ENCODE results near the gene TTC1. TPM values are rescaled to one million over a fixed set of nuclear protein-coding genes. Genes with fewer than 3 reads are reported as not detected.
"Not testable (repeated sequence)": the region's sequence is repeated elsewhere in the genome, so short reads cannot be mapped to it uniquely, and the experiment has no call there.

Gene TTC1
- 56.7 and 74.8 TPM in 2 replicates for total RNA-seq

GRCh38 chr5:160008877-160009590 lies at the start of gene TTC1:
TSS of gene TTC1 (plus strand) at chr5:160009139. CDS start at chr5:160010529, 1,390 bp downstream.
- peak; percentile 100 for DNase-seq

DNA sequence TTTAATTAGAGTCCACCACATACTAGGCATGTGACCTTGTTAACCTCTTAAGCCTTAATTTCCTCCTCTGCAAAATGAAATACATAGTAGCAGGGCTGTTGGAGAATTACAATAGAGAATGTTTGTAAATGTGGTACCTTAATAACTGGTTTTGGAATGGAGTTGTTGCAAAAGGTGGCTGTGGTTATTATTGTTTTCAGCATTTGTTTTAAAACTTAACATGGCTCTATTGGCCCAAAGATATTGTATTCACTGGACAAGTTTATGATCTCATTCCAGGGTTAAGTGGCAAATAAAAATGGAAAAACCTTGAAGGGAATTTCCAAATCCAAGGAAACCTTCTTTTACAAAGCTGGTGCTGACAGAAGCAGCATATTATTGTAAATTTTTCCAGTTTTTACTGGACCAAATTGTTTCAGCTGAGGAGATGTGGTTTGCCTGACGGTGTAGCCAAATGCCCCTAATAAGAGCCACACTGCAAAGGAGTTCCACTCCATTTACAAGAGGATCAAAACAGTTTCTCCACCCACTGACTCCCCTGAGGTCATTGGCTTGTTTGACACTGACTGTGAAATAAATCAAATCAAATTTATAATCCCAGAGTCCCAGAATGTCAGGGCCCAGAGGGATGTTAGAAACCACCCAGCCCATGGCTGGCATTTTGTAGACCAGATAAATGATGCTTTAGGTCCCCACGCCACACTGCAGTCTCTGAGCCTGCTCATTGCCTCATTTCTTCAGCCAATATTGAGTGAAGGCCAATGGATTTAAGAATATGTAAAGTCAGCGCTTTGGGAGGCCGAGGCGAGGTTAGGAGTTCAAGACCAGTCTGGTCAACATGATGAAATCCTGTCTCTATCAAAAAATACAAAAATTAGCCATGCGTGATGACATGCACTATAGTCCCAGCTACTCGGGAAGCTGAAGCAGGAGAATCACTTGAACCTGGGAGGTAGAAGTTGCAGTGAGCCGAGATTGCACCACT lies 47.5 kb upstream of the TTC1 start:
- DNase-seq: no peak

- no peak for DNase-seq
Observed at GRCh38 chr5:159962214-159962613, 46.7 kb upstream of the TTC1 start.

DNA sequence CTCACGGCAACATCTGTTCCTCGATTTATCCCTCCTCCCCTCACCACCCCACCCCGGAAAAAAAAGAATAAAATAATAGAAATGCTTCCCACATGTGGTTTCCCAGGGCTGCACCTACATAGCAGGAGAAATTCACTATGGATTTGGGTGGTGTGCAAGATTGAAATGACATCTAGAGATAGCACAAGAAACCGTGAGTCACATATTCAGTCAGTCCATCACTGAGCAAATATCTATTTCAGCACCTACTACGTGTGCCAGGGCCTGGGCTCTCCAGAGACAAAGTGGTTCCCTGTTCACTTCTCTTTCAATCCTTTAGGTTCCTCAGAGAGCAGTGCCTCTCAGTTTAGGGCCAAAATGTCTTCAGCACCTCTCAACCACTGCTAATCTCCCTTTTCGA lies 45.0 kb upstream of the TTC1 start:
- DNase-seq: no peak

DNA sequence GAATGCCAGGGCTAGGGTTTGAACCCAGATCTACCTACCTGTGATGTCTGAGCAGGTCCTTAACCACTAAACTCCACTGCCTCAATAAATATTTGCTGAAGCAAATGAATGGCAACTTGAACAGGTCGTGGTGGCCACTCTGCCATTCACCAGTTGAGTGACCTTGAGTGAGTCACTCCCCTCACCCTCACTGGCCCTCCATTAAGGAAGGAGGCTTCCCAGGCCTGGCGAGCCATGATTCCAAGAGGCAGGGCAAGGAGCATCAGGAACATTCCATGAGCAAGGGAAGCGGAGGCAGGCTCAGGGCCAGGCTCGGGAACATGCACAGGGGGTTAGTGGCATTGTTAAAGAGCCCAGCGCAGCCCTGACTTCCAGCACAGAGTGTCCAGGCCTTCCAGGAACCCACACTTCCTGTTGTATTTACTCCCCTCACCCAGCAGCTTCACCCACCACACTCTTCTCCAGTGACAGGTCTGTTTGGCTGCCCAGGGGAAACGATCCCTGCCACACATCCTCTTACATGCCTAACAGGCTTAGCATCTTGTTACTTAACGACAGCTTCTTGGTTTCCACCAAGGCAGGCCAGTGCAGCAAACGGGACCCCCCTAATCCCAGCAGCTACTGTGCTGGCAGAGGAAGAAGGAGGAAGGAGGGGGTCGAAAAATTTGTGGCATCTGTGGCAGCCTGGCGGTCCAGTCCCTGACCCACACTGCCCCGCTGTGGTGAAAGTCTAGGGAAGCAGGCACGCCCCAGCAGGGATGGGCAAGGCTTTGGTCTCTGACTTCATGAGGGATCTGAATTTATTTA lies 43.7 kb upstream of the TTC1 start:
- DNase-seq: peak; percentile 60

DNA sequence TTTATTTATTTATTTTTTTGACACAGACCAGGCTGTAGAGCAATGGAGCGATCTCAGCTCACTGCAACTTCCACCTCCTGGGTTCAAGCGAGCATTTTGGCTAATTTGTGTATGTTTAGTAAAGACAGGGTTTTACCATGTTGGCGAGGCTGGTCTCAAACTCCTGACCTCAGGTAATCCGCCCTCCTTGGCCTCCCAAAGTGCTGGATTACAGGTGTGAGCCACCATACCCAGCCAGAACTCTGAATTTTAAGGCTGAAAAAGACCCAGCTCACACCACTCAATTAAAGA lies 43.2 kb upstream of the TTC1 start:
- DNase-seq: not testable (repeated sequence)

- no peak for DNase-seq
Observed at GRCh38 chr5:159969966-159970365, 39.0 kb upstream of the TTC1 start.

DNA sequence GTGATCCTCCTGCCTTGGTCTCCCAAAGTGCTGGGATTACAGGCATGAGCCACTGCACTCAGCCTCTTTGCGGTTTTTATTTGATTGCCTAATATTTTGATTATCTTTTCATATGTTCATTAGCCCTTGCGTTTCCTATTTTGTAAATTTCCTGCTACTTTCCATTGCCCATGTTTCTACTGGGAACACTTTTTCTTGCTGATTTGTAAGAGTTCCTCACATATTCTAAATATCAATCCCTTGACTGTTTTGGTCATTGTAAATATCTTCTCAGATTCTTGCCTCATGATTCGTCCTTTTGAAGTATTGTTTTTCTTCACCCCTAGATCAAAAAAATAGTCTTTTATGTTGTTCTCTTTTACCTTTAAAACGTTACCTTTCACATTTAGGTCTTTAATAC lies 37.9 kb upstream of the TTC1 start:
- no peak for DNase-seq

GRCh38 chr5:159971514-159971913 lies 37.4 kb upstream of the TTC1 start:
- DNase-seq: no peak

DNA sequence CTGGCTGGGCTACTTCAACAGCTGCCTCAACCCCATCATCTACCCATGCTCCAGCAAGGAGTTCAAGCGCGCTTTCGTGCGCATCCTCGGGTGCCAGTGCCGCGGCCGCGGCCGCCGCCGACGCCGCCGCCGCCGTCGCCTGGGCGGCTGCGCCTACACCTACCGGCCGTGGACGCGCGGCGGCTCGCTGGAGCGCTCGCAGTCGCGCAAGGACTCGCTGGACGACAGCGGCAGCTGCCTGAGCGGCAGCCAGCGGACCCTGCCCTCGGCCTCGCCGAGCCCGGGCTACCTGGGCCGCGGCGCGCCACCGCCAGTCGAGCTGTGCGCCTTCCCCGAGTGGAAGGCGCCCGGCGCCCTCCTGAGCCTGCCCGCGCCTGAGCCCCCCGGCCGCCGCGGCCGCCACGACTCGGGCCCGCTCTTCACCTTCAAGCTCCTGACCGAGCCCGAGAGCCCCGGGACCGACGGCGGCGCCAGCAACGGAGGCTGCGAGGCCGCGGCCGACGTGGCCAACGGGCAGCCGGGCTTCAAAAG lies 36.9 kb upstream of the TTC1 start:
- peak; percentile 32 for DNase-seq

DNA sequence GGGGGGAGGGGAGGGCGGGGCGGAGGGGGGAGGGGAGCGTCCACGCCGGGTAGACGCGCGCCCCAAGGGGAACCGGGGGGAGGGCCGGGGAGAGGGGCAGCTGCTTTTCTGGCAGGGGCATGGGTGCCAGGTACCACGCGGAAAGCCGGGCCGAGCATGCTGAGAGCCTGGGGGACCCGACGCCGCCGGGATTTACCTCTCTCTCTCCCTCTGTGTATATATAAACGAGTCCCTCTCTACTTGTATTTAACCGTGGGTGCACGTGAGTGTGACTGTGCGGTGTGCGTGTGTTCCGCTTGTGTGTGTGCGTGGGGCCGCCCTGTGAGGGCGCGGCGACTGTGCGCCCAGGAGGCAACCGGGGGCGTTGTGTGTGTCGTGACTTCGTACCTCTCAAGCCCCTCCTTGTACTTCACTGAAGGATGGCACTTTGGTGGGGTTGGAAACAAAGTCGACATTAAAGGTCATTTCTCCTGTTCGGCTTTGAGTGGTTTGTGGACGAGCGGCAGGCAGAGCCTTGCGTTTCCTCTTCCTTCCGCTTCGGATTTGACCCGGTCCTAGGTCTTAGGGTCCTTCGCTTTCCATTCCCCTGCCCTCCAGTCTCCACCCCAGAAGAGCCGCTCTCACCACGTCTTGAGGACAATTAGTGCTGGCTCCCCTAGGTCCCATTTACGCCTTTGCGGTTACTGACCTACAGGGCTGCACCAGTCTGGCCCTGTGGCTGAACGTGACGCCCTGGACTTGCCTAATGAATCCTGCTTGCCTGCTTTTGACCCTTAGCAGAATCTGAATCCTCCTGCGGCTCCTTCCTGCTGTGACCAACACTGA lies 36.2 kb upstream of the TTC1 start:
- DNase-seq: peak; percentile 10

GRCh38 chr5:159975462-159976019 lies 33.4 kb upstream of the TTC1 start:
- peak; percentile 75 for DNase-seq

DNA sequence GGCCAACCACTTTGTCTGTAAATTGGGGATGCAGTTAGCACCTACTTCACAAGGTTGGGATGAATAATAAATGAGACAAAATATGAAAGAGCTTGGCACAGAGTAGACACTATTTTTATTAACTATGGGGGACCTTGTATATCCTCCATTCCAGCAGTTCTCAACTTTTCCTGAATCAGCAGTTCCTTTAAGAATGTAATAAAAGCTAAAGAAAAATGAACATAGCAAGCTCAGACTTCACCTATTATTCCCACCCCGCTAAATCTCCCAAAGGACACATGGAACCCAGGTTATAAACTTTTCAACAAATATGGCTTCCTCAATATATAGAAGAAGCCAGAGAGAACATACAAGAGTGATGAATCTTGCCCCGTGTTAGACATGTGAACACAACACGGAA lies 32.0 kb upstream of the TTC1 start:
- DNase-seq: no peak

DNA sequence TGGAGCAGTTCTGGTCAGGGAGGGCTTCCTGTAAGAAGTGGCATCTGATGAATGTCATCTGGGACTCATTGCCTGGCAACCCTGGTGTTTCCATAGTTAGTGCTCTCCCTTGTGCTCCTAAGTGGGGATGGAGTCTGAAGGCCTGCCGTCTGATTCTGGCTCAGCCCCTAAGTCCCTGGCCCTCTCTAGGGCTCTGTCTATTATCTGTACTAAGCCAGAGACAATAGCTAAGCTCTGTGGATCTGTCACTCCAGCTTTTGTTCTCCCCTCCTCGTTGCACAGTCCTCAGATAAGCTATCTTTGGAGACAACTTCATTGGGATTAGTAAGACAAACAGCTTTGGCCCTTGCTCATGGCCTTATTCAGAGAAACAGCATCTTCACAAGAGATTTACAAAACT lies 30.6 kb upstream of the TTC1 start:
- DNase-seq: no peak

DNA sequence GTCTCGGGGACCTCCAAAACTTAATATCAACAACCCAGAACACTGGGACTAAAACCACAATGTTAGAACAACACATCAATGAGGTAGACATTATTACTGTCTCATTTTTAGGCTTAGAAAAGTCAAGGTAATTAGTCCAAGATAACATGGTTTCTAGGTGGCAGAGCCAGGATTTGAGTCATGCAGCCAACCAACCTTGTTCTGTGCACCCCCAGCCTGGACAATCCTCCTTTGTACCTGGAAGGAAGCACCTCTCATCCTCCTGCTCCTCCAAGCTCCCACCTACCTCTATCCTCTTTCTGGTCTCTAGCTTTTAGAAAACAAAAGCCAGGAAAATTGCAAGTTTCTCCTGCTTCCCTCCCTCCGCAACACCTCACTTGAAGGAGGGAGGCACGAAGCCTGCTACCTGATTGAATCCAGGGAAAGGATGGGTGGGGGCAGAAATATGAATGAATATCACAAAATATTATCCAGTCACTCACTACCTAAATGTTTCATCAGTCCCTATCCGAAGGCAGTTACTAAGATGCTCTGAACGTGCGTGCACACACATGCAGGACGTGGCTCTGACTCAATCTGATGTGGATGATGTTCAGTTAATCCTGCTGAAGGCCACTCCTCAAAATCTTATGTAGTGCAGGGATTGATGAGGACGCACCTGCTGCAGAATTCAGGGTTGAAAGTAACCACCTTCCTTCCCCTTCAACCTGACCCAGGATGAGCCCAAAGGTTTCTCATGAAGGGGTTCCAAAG lies 26.3 kb upstream of the TTC1 start:
- no peak for DNase-seq

DNA sequence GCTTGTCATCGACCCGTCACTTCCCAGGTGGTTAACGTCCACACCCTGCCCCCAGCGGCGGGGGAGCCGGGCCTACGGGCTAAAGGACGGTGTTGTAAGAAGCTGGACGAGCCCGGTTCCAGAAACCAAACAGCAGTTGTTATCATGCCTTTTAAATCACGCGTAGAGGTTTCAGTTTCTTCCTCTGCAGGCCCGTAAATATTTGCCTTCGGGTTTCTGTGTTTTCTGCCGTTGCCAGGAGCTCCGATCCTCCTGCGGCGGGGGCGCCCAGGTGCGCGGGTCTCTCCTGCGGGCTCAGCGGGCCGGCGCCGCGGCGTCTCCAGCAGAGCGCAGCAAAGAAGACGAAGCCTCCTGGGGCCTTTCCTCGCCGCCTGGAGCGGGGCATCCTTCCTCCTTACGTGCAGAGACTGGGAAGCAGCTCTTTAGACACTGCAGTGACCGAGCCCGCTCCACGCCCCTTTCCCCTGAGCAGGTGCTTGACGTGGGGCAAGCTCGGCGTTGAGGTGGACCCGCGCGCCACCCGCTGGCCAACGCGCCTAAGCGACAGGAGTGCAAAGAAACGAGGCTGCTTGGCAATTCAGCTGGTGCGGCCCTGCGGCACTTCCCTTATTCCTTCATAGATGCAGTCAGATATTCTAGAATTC lies 21.8 kb upstream of the TTC1 start:
- DNase-seq: peak; percentile 81

DNA sequence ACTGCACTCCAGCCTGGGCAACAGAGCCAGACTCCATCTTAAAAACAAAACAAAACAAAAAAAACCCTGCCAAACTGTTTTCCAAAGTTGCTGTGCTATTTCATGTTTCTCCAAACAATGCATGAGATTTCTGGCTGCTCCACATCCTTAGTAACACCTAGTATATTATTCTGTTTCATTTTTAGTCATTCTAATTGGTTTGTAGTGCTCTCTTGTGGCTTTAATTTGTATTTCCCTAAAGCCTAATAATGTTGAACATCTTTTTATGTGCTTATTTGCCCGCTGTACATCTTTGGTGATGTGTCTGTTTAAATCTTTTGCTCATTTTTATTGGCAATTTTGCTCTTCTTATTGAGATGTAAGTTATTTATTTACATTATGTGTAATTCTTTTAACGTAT lies 18.4 kb upstream of the TTC1 start:
- no peak for DNase-seq

GRCh38 chr5:159992566-159992965 lies 16.4 kb upstream of the TTC1 start:
- DNase-seq: no peak

GRCh38 chr5:159993194-159993593 lies 15.7 kb upstream of the TTC1 start:
- no peak for DNase-seq

GRCh38 chr5:159995907-159996306 lies 13.0 kb upstream of the TTC1 start:
- no peak for DNase-seq
